ENCODE results near the gene UBE2F.
"Not testable (repeated sequence)": the region's sequence is repeated elsewhere in the genome, so short reads cannot be mapped to it uniquely, and the experiment has no call there.

The UBE2F gene

DNA sequence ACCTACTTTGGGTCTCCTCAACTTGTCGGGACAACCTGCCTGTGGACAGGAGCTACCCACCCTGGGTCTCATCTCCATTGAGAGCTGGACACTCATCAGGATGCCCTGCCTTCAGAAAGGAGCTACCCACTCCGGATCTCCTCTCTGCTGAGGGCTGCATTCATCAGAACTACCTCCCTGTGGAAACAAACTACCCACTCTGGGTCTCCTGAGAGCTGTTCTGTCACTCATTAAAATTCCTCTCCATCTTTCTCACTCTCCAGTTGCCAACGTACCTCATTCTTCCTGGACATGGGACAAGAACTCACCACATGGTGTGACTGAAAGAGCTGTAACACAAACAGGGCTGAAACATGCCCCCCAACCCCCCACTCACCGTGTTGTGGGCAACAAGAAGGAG, 22.5 kb upstream of the UBE2F start:
- no peak for DNase-seq (ENCODE audit: low spot score)

DNA sequence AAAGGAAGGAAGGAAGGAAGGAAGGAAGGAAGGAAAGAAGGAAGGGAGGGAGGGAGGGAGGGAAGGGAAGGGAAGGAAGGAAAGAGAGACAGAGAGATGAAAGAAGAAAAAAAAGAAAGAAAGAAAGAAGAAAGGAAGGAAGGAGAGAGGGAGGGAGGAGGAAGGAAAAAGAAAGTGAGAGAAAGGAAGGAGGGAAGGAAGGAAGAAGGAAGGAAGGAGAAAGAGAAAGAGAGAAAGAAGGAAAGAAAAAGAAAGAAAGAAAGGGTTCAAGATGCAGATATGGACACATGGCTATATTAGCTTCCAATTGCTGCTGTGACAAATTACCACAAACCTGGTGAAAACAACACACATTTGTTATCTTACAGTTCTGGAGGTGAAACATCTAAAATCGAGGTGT, 20.4 kb upstream of the UBE2F start:
- DNase-seq (ENCODE audit: low spot score), result no peak

GRCh38 chr2:237951354-237951753, 15.5 kb upstream of the UBE2F start:
- not testable (repeated sequence) for DNase-seq (ENCODE audit: low spot score)

DNA sequence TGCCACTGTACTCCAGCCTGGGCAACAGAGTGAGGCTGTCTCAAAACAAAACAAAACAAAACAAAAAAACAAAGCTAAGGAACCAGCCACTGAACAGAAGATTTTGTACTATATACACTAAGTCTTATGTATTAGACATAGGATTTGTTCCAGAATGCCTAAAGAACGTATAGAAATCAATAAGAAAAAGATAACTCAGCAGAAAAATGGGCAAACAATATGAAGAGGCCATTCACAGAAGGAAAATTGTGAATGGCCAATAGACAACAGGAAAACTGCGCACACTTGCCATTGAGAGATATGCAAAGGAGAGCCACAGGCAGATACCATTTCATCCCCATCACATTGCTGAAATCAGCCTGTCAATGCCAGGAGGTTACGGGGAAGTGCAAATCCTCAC, 14.9 kb upstream of the UBE2F start:
- no peak for DNase-seq (ENCODE audit: low spot score)

GRCh38 chr2:237952851-237953250, 14.0 kb upstream of the UBE2F start:
- no peak for DNase-seq (ENCODE audit: low spot score)

DNA sequence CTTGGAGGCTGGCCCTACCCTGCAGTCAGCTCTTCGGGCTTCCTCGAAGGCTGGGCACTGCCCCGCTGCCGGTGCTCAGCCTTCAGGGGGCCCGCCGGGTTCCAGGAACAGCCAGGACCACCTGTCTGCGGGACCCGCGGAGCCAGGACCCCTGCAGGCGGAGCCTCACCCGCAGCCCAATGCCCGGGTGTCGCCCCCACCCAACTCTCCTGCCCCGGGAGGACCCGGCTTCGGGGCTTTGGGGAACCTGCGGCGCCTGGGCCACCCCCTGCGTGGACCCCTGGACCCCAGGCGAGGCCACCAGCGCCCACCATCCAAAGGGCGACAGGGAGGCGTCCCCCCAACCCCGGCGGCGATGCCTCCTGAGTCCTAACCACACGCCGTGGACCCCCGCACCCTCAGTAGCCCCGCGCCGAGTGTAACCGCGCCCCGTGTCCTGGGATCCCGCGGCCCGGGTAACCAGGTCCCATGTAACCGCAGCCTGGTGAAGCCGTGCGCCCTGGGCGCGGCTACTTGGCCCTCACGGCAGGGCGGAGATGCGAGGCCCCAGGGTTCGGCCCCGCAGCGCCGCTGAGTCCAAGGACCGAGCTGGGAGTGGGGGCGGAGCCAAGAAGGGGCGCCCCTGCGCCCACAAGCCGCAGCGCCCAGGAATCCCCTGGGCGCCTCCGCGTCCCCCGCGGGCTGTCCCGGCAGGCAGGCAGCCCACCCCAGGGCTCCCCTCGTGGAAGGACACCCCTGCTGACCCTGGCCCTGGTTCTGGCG, 11.0 kb upstream of the UBE2F start:
- DNase-seq (ENCODE audit: low spot score), result peak; percentile 68

GRCh38 chr2:237956402-237956736, 10.4 kb upstream of the UBE2F start:
- DNase-seq (ENCODE audit: low spot score), result peak; percentile 67

- DNase-seq (ENCODE audit: low spot score), result no peak
Measured at GRCh38 chr2:237961637-237962036, 5.2 kb upstream of the UBE2F start.

DNA sequence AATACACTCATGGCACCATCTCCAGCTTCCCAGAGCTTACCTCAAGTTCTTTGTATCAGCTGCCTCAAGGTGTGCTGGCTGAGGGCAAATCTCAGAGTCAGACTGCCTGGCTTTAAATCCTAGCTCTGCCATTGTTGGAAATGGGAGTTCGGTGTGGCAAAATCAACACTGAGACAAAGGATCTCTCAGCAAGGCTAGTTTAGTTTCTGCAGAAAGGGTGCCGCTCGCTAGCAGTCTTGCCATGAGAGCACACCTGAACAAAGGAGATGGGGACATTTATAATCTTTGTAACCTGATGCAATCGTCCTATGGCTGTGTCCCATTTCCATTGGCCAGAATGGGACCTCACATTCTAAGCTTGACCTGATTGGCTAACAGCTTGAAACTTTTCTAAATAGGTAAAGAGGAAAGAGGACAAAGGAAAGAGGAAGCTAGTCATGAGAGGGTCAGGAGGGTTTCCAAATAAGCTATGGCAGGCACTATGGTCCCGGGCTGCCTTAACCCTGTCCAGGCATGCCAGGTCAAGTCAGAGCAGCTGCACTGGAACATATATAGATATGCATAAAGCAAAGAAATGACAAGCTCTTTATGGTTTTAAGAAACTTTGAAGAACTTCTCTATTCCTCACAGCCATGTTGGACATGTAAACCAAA, 4.3 kb upstream of the UBE2F start:
- no peak for DNase-seq (ENCODE audit: low spot score)

DNA sequence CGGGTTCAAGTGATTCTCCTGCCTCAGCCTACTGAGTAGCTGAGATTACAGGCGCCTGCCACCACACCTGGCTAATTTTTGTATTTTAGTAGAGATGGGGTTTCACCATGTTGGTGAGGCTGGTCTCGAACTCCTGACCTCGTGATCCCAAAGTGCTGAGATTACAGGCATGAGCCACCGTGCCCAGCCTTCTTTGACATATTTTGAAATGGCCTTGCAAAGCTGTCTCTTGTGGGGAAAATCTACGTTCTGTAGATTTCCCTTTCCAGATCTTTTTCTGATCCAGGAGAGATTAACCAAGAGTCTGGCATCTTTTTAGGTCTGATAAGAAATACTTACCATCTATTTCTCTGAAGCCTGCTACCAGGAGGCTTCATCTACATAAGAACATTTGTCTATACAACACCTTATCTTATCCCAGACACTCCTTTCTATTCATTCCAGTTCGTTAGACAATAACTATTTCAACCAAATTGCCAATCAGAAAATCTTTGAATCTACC, 3.3 kb upstream of the UBE2F start:
- DNase-seq (ENCODE audit: low spot score), result not testable (repeated sequence)

DNA sequence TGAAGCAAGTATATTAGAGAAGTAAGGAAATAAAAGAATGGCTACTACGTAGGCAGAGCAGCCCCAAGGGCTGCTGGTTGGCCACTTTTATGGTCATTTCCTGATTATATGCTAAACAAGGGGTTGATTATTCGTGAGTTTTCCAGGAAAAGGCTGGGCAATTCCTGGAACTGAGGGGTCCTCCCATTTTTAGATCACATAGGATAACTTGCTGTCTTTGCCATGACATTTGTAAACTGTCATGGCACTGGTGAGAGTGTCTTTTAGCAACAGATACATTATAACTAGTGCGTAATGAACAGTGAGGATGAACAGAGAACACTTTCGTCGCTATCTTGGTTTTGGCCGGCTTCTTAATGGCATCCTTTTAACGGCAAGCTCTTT, 2.6 kb upstream of the UBE2F start:
- DNase-seq (ENCODE audit: low spot score), result no peak

DNA sequence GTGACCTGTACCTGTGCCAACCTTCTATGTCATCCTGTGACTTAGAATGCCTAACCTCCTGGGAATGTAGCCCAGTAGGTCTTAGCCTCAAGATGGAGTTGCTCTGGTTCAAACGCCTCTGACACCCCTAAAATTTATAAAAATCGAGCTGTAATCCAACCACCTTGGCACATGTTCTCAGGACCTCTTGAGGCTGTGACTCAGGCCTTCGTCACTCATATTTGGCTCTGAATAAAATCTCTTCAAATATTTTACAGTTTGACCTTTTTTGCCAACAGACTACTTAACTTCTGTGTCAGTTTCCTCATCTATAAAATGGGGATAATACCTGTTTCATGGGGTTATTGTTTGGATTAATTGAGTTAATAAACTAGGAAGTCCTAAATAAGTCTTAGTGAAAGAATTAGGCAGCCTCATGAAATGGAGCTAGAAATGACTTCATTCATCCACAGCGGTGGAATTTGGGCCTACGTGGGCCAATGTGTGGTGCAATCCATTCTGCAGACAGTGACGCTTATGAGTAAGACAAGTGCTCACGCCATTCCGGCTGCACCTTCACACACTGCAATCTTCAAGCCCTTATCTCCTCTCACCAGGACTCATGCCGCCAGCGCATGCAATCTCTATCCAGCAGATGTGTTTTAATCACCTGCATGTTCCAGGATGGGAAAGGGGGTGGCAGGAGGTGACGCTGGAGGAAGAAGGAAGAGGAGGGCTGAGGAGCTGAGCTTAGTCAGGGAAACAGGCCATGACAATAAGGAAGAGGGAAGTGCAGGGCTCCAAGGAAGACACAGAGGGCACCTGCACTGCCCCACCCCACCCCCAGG, 2.0 kb upstream of the UBE2F start:
- DNase-seq (ENCODE audit: low spot score), result no peak

DNA sequence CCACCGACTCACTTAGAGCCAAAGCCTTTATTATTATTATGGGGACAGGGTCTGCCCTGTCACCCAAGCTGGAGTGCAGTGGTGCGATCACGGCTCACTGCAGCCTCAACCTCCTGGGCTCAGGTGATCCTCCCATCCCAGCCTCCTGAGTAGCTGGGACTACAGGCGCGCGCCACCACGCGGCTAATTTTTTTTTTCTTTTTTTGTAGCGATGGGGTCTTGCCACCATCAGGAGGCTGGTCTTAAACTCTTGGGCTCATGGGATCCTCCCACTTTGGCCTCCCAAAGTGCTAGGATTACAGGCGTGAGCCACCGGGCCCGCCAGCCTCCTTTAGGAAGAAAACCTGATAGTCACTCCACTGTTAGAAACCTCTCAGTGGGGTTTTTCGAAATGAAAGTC, 970 bp upstream of the UBE2F start:
- not testable (repeated sequence) for DNase-seq (ENCODE audit: low spot score)

DNA sequence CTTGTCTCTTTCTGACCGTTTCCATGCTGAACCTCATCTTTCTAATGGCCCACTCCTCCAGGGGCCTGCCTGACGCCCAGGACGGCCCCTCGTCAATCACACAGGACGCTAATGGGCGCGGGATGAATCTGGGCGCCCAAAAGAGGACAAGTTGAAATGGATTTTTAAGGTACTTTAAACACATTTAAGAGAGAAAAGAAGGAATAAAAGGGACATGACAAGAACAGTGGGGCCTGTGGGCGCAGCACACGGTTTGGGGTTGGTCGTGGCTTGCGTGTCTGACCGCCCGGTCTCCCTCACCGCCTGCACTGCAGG, 607 bp upstream of the UBE2F start:
- DNase-seq (ENCODE audit: low spot score), result no peak

- peak; percentile 60 for DNase-seq (ENCODE audit: low spot score)
Measured at GRCh38 chr2:237967463-237967951, 693 bp downstream of the UBE2F start.

DNA sequence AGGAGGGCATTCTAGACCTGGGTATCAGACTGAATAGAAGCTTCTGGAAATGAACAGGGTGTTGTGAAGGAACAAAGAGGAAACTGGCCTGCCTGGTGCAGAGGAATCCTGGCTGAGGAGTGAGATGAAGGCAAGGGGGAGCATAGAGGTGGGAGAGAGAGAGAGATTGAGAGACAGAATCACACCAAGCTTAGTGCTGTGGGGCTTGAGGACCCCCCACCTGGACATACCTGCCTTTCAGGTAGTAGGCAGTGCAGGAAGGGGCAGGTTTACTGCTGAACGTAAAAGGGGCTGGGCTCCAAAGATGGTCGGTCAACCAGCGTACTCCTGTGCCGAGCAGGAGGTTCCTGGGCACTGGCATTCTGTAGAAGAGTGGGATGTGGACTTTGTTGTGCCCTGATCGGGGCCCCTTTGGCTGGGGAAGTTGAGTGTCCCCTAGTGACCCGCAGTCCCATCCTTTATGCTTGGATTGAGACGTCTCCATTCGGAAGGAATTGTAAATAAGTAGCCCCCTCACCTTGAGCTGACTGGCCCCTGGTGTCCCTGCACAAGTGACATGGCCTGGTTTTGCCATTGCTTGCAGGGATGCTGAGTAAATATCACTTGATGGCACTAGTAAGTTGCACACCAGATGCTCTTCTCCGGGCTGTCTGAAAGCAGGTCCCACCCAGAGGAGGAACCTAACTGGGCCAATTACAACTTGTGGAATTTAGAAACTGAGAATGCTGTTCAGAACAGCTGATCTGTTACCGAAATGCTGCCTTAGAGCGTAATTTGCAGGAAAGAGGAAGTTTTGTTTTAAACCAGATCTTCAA, 1.4 kb downstream of the UBE2F start:
- DNase-seq (ENCODE audit: low spot score), result no peak

- DNase-seq (ENCODE audit: low spot score), result no peak
Measured at GRCh38 chr2:237971661-237972060, 4.8 kb downstream of the UBE2F start.

DNA sequence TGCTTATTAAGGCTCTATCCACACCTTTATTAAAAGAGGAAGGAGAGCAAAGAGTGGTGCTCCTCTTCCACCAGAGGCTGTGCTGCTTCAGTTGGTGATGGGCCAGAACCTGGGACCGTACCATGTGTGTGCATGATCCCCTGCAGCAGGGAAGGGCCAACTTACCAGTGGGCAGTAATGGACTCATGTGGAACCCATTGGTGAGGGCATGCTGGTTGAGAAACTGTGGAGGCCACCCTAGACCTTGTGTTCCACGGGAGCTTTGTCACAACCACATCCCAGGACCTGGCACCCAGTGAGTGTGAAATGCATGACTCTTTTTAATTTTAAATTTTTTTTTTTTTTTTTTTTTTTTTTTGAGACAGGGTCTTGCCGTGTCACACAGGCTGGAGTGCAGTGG, 5.4 kb downstream of the UBE2F start:
- no peak for DNase-seq (ENCODE audit: low spot score)

- no peak for DNase-seq (ENCODE audit: low spot score)
Measured at GRCh38 chr2:237972936-237973335, 6.1 kb downstream of the UBE2F start.

- DNase-seq (ENCODE audit: low spot score), result no peak
Measured at GRCh38 chr2:237977380-237977779, 10.6 kb downstream of the UBE2F start.

DNA sequence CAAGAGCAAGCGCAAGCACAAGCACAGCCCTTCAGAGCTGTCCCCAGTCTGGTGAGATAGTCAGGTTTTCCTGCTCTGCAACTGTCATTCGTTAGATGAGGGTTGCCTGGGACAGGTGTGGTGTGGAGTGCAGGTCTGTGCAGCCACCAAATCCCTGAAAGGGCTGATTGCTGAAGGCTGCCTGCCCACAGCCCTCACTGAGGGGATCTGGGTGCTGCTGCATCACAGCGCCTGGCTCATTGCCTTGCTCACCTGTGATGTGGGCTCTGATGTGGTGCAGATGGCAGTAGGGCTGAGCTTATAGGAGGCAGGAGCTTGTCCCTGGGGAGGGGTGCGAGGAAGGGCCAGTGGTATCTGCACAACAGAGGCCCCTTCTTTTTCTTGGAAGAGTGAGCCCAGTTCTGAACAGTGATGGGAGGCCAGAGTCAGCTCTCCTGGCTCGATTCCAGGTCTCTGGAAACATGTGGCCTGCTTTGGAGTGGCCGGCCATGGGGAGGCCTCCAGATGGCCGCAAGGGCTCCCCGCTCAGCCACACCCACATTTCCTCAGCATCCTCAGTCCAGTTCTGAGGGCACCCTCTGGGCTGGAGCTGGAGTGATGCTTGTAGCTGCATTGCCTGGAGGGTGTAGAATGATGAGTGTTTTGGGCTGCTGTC, 11.4 kb downstream of the UBE2F start:
- DNase-seq (ENCODE audit: low spot score), result no peak

GRCh38 chr2:237979331-237979730, 12.5 kb downstream of the UBE2F start:
- DNase-seq (ENCODE audit: low spot score), result no peak

Data from iPS-NIHi11 (cell line).